ENCODE results near the gene WIPF2. TPM values are rescaled to one million over a fixed set of nuclear protein-coding genes. Genes with fewer than 3 reads are reported as not detected.

WIPF2 gene
- total RNA-seq, 4 donors from 2014 or later: 4.6 to 6.2 (median 5.4) TPM

- ATAC-seq (no peak), DNase-seq (no peak)
- Histone ChIP-seq H3K4me3 (no peak overlapping the region), H3K27ac (no peak overlapping the region), H3K27me3 (no peaks in the 10 kb centered on the region), H3K9me3 (no peaks in the 10 kb centered on the region), H3K4me1 (no peaks in the 10 kb centered on the region), H3K36me3 (peaks cover 2 to 57% of the 10 kb centered on the region in 2 donors)
- in situ Hi-C loops (cut with MboI; ENCODE audit: low sequenced_read_pairs in 4 of 4): loop anchor here in 1 of 4 donors (25.0 kb wide), 1 partner anchor 136 kb away; no protein-coding TSS in a partner anchor
- intact Hi-C loops (cut with DNase I; ENCODE audit: low total_unique reads): no loop called here
- TF ChIP-seq POLR2A (IDR thresholded peaks at IDR 0.05) (no peak), CTCF (IDR thresholded peaks at IDR 0.05 in 4 of 5, conservative IDR thresholded peaks at IDR 0.05 in 1 of 5) (no peak)
Measured at GRCh38 chr17:40173778-40174135, 45.3 kb upstream of the WIPF2 start.

GRCh38 chr17:40174514-40174913 lies 44.6 kb upstream of the WIPF2 start:
- no peak overlapping the region for H3K27ac ChIP-seq
- intact Hi-C loops (cut with DNase I; ENCODE audit: low total_unique reads): no loop called here
- H3K27me3 ChIP-seq: no peaks in the 10 kb centered on the region
- in situ Hi-C loops (cut with MboI; ENCODE audit: low sequenced_read_pairs in 4 of 4): loop anchor here in 1 of 4 donors (25.0 kb wide), 1 partner anchor 137 kb away; no protein-coding TSS in a partner anchor
- H3K4me1 ChIP-seq: no peaks in the 10 kb centered on the region
- no peak for TF ChIP-seq CTCF (IDR thresholded peaks at IDR 0.05 in 4 of 5, conservative IDR thresholded peaks at IDR 0.05 in 1 of 5)
- TF ChIP-seq POLR2A (IDR thresholded peaks at IDR 0.05): no peak
- ATAC-seq (no peak), DNase-seq (no peak)
- peaks cover 0 to 50% of the 10 kb centered on the region in 2 donors for H3K36me3 ChIP-seq
- H3K4me3 ChIP-seq: no peak overlapping the region
- H3K9me3 ChIP-seq: no peaks in the 10 kb centered on the region

GRCh38 chr17:40175928-40176753 lies 43.0 kb upstream of the WIPF2 start:
- intact Hi-C loops (cut with DNase I; ENCODE audit: low total_unique reads) (no loop called here), in situ Hi-C loops (cut with MboI; ENCODE audit: low sequenced_read_pairs in 4 of 4) (no loop called here)
- ATAC-seq (no peak), DNase-seq (no peak)
- H3K27me3 ChIP-seq: no peaks in the 10 kb centered on the region
- peaks cover 0 to 33% of the 10 kb centered on the region in 2 donors for H3K36me3 ChIP-seq
- no peaks in the 10 kb centered on the region for H3K9me3 ChIP-seq
- peaks cover under 1 to 4% of the 10 kb centered on the region in 2 donors for H3K4me1 ChIP-seq
- no peak overlapping the region for H3K4me3 ChIP-seq
- H3K27ac ChIP-seq: no peak overlapping the region
- no peak for TF ChIP-seq POLR2A (IDR thresholded peaks at IDR 0.05)
- no peak for TF ChIP-seq CTCF (IDR thresholded peaks at IDR 0.05 in 4 of 5, conservative IDR thresholded peaks at IDR 0.05 in 1 of 5)

- in situ Hi-C loops (cut with MboI; ENCODE audit: low sequenced_read_pairs in 4 of 4): no loop called here
- DNase-seq (no peak), ATAC-seq (no peak)
- no peak overlapping the region for H3K27ac ChIP-seq
- H3K4me1 ChIP-seq: peaks cover 6 to 8% of the 10 kb centered on the region in 2 donors
- intact Hi-C loops (cut with DNase I; ENCODE audit: low total_unique reads): no loop called here
- H3K36me3 ChIP-seq: peaks cover 0 to 27% of the 10 kb centered on the region in 2 donors
- no peaks in the 10 kb centered on the region for H3K27me3 ChIP-seq
- peak overlapping the region in 1 of 4 donors; percentile 43 for H3K4me3 ChIP-seq
- TF ChIP-seq CTCF (IDR thresholded peaks at IDR 0.05 in 4 of 5, conservative IDR thresholded peaks at IDR 0.05 in 1 of 5) (no peak), POLR2A (IDR thresholded peaks at IDR 0.05) (no peak)
- no peaks in the 10 kb centered on the region for H3K9me3 ChIP-seq
Measured at GRCh38 chr17:40176754-40177110, 42.4 kb upstream of the WIPF2 start.

Measured in gastrocnemius medialis (tissue), 4 donors.